Spleen (tissue), 7 donors: ENCODE measurements around the gene MOB3A.

Experiments used
- CTCF ChIP-seq, 11 experiments: fragments of 200-600 bp in 7 of 11; fragments of 450-650 bp in 4 of 11; sonication (generic) in 4 of 11; IDR thresholded peaks in 8 of 11; conservative IDR thresholded peaks in 3 of 11; 1 replicate in 7 of 11; 2 replicates in 4 of 11; pipeline versions ENCODE4 v1.4.0 to v1.8.0; 2016 to 2021; ENCODE audit warnings: antibody characterized with exemption in 11 of 11, inconsistent platforms in 4 of 11, mild to moderate bottlenecking in 1 of 11
- POLR2AphosphoS5 ChIP-seq, 3 donors: sonication (generic); formaldehyde crosslinking; IDR thresholded peaks; one replicate each; pipeline ENCODE4 v1.5.1; 2017; ENCODE audit warnings: antibody characterized with exemption in 3 of 3
- donor health status: DM: no; HTN: no; CAD: no; lungs with moderate emphysema.
- donor health status: DM: no; HTN: no; CAD: no.
- donor health status: DM: no; HTN: no; CAD: no.

- no peak for TF ChIP-seq CTCF (IDR thresholded peaks at IDR 0.05 in 8 of 11, conservative IDR thresholded peaks at IDR 0.05 in 3 of 11)
- peak in 1 of 3 donors; percentile 15 for TF ChIP-seq POLR2AphosphoS5 (IDR thresholded peaks at IDR 0.05)
Measured at GRCh38 chr19:2108251-2109016, 12.3 kb upstream of the MOB3A start.
